HEK293 (cell line): ENCODE data around the gene PHOX2B.

Source experiments
- CTCF ChIP-seq: fragments of 450-650 bp; formaldehyde crosslinking; IDR thresholded peaks from 2 replicates; pipeline ENCODE4 v1.5.1; 2016; ENCODE audit warnings: missing biosample characterization, missing genetic modification characterization
- KLF10 ChIP-seq: fragments of 450-650 bp; IDR thresholded peaks from 2 replicates; pipeline ENCODE4 v1.5.1; 2018; ENCODE audit warnings: missing biosample characterization, mild to moderate bottlenecking, missing genetic modification characterization
- OSR2 ChIP-seq: fragments of 450-650 bp; formaldehyde crosslinking; IDR thresholded peaks from 2 replicates; pipeline ENCODE4 v1.5.1; 2016; ENCODE audit warnings: missing biosample characterization, missing genetic modification characterization
- YY1 ChIP-seq: fragments of 450-650 bp; formaldehyde crosslinking; IDR thresholded peaks from 2 replicates; pipeline ENCODE4 v1.5.1; 2018; ENCODE audit warnings: missing biosample characterization, missing genetic modification characterization
- ZNF239 ChIP-seq: fragments of 450-650 bp; formaldehyde crosslinking; IDR thresholded peaks from 2 replicates; pipeline ENCODE4 v1.5.1; 2016; ENCODE audit warnings: missing biosample characterization, missing genetic modification characterization
- ZNF341 ChIP-seq: fragments of 450-650 bp; formaldehyde crosslinking; IDR thresholded peaks from 2 replicates; pipeline ENCODE4; 2016; ENCODE audit warnings: low read depth, missing biosample characterization, missing genetic modification characterization
- ZNF416 ChIP-seq: fragments of 450-650 bp; formaldehyde crosslinking; IDR thresholded peaks from 2 replicates; pipeline ENCODE4 v1.5.1; 2016; ENCODE audit warnings: missing biosample characterization, missing genetic modification characterization
- ZNF76 ChIP-seq: fragments of 450-650 bp; formaldehyde crosslinking; IDR thresholded peaks from 2 replicates; pipeline ENCODE4; 2016; ENCODE audit warnings: low read depth, missing biosample characterization, missing genetic modification characterization, borderline replicate concordance
- ZNF791 ChIP-seq: fragments of 450-650 bp; formaldehyde crosslinking; IDR thresholded peaks from 2 replicates; pipeline ENCODE4 v1.5.1; 2016; ENCODE audit warnings: missing biosample characterization, missing genetic modification characterization
- ZNF837 ChIP-seq: fragments of 450-650 bp; formaldehyde crosslinking; IDR thresholded peaks from 2 replicates; pipeline ENCODE4 v1.5.1; 2016; ENCODE audit warnings: missing biosample characterization, missing genetic modification characterization
- ZSCAN18 ChIP-seq: fragments of 450-650 bp; formaldehyde crosslinking; IDR thresholded peaks from 2 replicates; pipeline ENCODE4 v1.5.1; 2016; ENCODE audit warnings: missing biosample characterization, missing genetic modification characterization

DNA sequence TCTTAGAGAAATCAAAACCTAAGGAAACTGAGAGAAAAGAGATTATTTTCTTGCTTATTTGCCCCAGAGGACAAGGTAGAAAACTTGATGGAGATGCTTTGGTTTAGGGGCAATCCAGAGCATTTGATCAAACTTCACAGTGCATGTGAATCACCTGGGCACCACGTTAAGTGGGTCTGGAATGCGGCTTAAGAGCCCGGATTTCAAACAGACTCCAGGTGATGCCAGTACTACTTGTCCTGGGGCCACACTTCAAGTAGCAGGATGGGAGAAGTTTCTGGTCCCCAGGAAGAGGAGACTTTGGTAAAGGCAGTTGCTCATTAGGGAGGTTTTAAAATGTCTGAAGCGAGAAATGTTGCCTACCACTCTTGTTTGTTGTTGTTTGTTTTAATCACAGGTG is 51.8 kb downstream of the PHOX2B start:
- TF ChIP-seq ZNF341 (no peak), ZNF837 (tag by site-specific recombination) (no peak), ZNF791 (tag by site-specific recombination) (no peak), ZNF416 (tag by site-specific recombination) (no peak), CTCF (tag by site-specific recombination) (no peak), OSR2 (tag by site-specific recombination) (no peak), ZSCAN18 (tag by site-specific recombination) (no peak), ZNF239 (tag by site-specific recombination) (no peak), ZNF76 (no peak), YY1 (no peak), KLF10 (no peak)
